ENCODE measurements around the gene MYORG.

MYORG gene

DNA sequence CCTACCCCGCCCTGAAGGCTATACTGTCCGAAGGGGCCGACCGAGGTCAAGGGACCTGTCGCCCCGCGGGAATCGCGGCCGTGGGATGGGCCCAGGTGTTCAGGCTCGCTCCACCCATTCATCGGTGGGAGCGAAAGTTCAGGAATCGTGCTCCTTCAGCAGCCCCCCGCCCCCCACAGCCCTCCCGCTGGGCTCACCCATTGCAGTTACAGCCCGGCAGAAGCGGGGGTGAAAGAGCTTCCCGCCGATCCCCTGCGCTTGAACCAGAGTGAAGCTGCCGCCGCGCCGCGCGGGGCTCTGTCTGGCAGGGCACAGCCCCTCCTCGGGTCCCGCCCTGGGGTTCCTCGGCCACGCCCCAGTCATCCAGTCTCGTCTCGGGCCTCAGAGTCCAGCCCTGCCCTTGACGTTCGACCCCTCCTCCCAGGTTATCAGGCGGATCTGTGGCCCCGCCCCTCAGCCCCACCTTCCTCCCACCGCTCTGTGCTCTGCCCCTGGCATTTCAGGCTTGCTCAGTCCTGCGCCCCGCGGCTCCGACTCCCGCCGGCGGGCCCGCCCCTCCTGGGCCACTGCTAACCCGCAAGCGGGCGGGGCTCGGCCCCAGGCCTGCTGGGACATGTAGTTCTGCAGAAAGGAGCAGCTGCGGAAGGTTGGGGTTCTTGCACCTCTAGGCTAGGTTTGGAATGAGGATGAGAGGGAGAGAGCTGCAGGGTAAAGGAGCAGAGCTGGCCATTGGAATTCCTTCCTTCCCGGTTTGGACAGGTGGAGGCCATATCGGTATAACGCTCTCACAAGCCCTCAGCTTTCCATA is at the start of gene MYORG:
TSS of gene MYORG (minus strand) at position 303 of the 808 bp plus-strand sequence. CDS start 3,955 bp downstream, outside the sequence.
- peak; percentile 98 for DNase-seq

DNA sequence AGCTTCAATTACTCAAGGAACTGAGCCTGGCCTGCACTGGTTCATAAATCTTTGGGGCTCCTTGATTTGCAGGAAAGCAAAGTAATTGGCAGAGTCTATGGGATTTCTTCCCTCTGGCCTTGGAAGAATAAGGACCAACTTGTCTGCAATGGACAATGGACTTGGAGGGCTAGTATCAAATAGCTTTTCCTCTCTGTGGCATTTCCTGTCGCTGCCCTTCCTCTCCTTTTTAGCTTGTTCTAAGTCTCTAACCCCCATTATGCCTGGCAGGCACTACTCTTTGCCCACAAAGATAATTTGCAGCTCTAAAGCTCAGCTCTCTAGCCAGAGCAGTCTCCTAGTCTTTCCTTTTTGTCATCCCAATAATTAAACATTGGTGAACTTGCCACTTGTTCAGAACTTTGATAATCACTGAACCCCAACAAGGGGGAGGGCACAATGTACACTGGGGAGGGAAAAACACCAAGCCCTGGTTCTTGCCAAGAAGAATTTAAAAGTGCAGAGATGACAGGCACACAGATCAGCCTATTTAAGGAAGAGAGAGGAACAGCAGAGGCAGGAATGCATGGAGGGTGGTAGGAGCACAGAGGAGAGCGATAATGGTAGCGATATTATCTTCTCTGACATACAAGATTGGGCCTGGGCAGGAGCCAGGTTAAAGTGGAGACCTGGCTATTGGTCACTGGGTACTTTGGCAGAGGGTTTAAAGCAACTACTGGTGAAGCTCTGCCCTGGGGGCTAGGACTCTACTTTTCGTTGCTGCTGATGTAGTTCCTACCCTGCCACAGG is 43.2 kb upstream of the MYORG start:
- DNase-seq: no peak

DNA sequence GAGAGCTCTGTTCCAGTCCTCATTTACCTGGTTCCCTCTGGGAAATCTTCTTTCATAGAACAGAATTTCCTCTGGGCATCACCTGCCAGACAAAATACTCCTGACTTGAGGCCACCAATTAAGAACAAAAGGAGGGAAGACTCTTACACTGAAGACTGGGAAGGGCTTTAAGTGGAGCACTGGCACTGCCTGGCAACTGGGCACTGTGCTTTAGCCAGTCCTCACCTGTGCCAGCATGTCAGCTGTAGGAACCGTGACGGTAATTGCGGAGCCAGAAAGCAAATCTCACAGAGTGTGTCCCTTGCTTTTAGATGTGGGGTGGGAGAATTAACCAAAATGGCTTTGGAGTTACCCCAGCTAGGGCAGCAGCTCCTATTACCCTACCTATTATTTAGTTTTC is 41.0 kb upstream of the MYORG start:
- no peak for DNase-seq

DNA sequence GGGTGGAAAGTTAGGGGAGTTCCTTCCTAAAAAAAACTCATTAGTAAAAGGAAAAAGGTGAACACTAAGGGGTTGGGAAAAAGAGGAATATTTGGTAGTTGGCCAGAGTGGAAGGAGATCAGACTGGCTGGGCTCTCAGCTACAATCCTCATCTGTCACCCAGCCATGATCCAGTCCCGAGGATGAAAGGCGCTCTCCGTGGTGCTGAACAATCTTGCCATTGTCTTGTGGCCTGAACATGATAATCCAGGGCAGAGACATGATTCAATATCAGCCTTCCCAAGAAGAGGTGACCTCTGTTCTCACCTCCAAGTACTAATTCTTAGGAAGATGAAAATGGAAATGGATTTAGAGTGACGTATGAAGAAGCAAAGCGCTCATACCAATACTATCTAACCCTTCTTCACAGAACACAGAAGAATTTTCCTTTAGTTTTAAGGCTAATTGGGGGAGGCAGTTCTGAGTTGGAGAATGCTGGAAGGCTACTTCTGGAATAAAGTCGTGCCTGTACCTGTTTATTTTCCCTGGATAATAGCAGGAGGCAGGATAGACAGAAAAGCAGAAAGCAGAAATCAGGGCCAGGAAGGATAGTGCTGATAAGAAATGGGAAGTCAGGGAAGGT is 36.6 kb upstream of the MYORG start:
- no peak for DNase-seq

DNA sequence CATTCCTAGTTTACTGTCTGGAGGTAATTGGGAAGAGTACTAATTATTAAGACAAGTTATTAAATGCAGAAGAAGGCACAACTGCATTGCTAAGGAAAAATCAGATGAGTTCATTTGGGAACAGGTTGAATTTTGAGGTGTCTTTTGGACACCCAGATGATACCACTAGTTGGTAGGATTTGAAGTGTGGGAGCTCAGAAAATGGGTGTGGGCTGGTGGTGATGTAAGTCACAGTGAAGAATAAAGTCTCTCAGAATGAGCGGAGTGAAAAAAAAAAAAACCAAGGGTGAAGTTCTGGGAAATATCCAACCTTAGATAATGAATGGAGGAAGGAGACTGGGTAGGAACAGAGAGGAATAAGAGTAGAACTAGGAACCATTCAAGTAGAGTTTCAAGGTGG is 35.6 kb upstream of the MYORG start:
- no peak for DNase-seq

DNA sequence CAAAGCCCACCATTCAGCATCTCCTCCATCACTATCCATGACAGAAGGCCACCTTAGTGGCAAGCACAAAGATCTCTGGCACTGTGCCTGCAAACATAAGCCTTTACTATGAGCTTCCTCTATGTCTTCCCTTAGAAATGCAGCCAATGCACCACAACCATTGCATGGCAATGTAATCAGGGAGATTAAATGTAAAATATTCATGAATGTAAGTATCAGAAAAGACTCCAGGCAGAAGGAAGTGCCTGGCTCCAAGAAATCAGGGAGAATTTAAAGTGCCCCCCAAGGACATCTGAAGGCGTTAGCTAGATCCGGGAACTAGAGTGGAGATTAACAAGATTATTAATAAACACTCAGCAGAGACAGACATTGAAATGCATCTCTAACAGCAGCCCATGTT is 32.5 kb upstream of the MYORG start:
- no peak for DNase-seq

DNA sequence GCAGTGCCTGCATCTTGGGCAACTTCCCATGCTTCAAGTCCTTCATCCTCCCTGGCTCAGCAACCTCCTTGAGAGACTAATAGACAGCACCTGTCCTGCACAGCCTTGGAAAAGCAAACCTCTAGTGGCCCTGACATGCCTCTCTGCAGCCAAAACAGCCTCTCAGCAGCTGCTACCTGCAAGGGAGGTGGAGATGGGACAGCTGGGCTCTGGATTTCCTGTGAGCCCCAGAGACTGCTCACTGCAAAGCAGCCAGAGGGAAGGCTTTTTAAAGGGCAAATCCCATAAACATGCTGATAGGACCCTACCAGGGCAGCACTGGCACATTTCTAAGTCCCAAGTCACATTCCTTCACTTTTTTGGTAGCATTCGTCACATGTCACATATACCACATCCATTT is 31.5 kb upstream of the MYORG start:
- DNase-seq: no peak

DNA sequence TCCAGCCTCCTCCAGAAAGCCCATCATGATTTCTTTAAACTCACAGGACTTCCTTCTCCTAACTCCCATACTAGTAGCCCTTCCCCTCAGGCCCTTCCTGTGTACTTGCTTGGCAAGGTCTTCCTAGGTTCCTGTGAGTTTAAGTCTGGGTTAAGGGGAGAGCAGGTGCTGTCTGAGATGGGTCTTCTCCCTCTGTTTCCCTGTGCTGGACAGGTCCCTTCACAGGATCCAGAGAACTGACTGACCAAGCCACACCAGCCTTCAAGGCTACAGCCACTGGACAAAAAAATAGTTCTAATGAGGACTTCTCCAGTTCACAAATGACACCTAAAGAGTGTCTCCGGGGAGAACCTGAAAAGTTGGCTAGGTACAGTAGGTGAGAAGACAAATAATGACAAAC is 29.5 kb upstream of the MYORG start:
- DNase-seq: no peak

DNA sequence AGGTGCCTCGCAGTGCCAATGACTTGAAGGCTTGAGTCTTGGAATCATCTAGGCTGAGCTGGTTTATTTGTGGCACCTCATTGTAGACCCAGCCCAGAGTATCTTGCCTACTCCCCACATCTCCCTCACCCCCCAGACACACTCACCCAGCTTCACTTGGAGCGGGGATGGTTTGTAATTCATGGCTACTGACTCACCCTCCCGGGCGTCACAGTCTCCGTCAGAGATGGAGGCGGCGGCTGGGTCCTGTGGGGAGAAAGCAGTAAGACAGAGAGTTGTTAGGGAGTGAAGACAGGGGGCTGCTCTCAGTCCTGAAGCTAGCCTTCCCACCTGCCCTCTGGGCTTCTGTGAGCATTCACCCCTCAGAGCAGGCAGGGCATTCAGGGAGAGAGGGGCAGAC is 29.0 kb upstream of the MYORG start:
- no peak for DNase-seq

DNA sequence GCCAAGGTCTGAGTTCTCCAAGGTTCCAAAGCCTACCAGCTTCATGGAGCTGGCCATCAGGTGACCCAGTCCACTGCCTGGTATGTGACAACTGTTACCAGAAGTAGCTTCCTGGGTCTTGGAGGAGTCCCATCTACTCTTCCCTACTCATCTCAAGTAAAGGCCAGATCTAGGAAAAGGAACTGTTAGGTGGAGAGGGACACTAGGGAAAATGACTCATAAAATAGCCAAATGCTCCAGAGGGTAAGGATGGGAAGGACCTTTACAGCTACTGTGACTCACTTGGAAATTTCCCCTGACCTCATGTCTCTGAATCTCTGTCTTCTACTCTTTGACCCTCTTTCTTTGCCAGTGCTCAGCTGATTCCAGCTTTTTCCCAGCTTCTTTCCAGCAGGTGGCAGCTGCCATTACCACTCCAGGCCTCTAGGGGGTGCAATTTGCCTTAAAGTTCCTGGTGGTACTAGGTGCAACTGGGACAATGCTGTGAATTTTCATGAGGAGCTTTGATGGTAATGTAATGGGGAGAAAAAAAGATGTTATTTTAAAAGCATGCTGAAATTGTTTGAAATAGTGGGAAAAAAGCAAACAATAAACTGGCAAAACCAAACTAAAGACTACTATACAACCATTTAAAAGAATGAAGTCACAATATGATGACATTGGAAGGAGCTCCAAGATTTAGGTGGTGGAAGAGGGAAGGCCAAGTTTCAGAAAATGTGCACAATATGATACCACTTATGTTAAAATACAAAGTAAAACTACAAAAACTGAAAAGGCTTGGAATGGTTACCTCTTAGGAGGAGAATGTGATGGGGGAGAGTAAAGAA is 27.1 kb upstream of the MYORG start:
- DNase-seq: no peak

DNA sequence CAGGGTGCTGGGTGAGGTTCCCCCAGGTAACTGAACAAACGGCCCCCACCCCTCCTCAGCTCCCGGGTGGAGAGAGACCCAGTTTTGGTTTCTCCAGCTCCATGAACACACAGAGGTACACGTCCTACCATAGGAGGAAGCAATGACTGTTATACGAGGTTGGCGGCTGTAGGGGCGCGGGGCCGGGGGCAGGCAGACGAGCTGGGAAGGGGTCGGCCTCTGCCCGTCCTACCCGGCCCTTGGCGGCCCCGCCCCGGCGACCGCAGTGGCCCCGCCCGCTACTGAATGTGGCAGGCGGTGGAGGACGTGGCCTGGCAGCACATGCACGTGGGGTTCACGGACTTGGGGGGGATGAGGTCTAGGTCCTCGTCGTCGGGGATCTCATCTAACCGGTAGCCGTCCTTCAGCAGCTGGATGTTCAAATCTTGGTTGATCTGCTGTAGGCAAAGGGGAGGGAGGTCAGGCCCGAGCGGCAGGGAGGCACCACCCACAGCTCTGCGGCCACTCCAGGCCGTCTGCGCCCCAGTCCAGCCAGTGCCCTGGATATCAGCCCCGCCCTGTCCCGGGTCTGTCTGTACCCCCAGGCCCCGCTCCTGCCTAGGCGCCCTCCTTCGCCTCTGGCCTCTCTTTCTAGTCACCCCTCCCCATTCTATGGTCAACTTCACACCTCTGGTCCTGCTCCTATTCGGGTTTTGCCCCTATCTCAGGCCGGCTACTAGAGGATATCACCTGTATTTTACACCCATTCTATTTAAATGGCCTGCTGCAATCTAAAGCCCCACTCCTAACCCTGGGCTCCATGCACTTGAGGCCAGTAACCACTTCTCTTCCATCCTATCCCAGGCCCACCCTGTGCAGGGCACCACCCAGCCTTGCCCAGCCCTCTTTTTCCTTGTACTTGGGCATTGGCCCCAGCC is 24.2 kb upstream of the MYORG start:
- no peak for DNase-seq

DNA sequence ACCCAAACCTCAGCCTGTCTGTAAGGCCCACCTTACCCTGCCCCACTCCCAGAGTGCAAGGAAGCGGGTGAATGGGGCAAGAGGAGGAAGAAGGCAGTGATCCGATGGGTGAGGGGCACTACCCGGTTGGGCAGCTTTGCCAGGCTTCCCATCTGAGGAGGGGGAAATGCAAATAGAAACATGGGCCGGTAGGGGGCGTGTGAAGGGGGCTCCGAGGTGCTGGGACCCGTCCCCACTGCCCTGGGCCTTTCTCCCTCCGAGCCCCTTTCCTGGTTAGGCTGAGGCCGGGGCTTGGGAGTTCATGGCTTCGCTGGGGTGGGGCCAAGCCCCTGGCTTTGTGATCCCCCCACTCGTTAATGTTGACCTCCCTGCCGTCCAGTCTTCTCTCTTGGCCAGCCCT is 23.6 kb upstream of the MYORG start:
- DNase-seq: no peak

DNA sequence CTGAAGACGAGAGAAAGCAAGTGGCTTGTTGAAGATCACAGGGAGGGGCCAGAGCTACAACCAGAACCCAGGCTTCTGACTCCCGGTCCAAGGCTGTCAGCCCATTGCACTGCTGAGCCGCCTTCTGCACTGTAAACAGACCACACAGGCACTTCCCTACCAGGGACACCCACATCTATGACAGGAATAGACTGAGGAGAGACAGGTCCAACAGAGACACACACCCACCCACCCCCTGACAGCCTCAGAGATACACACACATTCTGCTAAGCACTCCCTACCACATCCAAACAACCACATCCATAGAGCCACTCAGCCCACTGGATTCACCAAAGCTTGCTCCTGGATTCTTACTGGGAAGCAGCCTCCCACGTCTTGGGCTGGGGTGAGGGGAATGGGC is 23.0 kb upstream of the MYORG start:
- no peak for DNase-seq

DNA sequence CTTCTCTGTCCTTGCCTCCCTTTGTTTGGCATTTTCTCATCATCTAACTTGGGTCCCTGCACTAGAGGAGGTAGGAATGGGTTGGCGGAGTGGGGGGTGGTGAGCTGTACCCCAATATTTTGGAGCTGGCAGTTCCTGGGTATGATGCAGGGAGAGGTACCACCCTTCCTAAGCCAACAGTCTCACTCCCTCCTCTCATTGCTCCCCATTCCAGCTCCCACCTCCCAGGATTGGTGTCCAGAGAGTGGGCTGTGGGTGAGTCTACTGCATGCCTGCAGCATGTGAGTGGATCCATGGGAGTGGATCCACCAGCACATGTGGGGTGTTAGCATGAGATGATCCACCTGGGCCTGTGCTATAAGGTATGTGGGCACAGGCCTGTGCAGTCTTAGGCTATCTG is 22.2 kb upstream of the MYORG start:
- no peak for DNase-seq

DNA sequence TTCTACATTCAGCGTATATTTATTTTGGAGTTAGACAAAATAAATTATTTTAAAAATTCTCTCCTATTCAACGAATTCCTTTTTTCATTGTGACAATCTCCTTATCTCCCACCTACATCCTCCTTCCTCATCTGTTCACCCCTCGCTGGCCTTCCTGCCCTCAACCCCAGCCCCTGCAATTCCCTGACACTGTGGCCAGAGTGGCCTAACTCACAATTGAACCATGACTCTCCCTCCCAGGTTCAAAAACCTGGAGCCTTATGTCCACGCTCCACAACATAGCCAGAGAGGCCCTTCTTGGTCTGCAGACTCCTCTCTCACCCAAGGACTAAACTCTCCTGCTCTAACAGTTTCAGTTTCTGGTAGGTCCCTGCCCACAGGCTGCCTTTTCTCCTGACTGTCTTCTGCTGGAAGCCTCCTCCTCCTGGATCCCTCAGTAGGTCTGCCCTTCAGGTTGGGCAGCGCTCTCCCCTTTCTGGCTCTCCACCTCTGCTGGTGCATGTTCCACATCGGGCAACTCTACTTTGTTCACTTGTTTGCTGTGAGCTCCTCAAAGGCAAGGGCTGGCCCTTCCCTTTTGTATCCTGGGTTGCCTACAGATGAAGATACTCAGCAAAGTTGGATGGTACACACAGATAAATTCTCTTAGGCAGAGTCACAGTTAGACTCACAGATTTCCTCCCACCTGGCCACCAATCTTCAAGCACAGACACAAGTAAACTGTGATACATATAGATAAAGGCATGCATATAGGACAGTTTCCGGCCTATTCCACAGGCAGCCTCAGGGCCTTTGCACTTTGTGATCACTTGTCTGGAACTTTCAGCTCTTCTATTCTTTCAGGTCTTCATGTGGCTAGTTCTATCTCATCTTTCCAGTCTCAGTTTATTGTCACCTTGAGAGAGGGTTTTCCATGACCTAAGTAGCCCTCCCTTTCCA is 19.8 kb upstream of the MYORG start:
- DNase-seq: no peak

DNA sequence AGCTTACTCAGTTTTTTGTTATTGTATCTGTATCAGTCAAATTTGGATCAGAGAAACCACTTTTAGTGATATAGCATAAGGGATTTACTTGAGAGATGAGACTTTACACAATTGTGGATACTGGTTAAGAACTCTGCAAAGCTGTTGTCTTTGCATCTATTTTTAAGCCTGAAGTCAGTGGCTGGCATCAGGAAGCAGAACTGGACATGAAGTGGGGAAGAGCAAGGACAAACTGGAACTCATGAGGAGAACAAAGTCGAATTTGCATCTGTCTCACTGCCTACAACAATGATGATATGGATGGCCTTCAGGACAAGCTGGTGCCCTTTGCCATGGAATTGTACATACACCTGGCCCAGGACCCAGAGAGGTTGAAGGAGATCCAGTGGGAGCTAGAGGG is 15.8 kb upstream of the MYORG start:
- DNase-seq: no peak

DNA sequence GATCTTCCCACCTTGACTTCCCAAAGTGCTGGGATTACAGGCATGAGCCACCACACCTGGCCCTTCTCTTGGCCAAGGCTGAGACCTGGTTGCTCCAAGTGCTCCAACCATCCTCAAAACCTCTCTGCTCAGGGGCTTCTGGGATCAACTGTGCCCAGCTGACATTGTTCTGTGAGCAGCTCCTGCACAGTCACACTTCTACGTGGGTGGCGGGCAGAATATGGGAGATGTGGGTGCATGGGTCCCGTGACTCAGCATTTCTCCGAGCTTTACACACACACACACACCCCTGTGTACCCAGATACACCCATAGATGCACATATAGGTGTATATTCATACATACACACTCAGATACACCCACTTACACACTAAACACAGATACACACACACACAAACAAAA is 10.5 kb upstream of the MYORG start:
- DNase-seq: no peak

DNA sequence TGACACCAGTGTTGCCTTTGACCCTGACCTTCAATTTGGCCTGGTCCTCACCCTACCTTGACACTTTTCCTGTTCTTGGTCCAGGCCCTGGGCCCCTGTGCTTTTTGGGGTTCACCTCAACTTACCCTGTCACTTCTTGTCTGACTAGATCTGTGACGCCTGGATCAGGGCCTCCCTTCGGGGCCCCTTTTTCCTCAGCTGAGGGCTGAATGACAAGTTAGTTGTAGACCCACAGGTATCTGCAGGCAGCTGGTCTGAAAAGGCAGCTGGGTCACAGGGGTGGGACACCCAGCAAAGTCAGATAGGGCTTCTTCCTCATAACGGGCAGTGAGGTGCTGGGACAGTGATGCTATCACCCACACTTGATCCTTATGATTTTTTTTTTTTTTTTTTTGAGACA is 10.0 kb upstream of the MYORG start:
- no peak for DNase-seq

DNA sequence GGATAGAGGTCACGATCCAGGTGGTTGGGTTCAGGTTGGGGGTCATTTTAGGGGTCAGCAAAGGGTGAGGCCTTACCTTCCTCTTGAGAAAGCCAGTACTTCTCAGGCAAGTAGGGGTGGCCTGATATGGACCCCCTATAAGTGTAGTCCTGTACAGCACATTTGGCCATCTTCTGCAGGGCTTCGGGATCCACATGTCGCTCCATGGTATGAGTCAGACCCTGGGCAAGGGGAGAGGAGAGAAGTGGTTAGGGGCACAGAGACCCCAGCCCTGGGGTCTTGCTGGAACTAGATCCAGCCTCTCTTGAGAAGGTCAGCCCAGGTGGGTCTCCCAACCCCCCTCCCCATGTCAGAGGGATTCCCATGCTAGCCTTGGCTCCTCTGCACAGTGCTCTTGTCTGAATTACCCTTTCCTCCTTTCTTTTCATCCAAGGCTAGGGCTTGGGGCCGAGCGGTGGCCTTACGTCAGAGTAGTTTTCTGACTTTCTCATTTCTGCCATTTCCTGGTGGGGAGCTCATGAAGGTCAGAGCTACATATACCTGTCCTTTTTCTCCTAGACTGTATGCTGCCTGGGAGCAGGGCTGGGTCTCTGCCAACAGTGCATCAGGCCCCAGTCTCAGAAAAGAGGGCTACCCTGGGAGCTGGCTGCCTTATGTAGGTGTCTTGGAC is 9.0 kb upstream of the MYORG start:
- no peak for DNase-seq

Data from CD4-positive, alpha-beta T cell treated with Interferon gamma for 1 hour (primary cell).